SK-N-MC (cell line): Measurements from ENCODE around the gene CLTB.

ENCODE experiments used
- EZH2 ChIP-seq: fragments of 200-600 bp; sonication (generic); IDR thresholded peaks from one replicate; pipeline ENCODE4 v1.6.1; 2017; ENCODE audit warnings: antibody characterized with exemption
- FOXP2 ChIP-seq: optimal IDR thresholded peaks from 2 replicates; pipeline ENCODE3; 2011; ENCODE audit warnings: mild to moderate bottlenecking, moderate library complexity; ENCODE audit not compliant: insufficient read depth; ENCODE audit errors: extremely low read length, control extremely low read depth
- POLR2AphosphoS5 ChIP-seq: IDR thresholded peaks from 2 replicates; pipeline ENCODE4 v1.6.1; 2012; ENCODE audit warnings: mild to moderate bottlenecking, low read depth, low read length, borderline replicate concordance

- TF ChIP-seq EZH2 (no peak), FOXP2 (no peak), POLR2AphosphoS5 (no peak)
Measured at GRCh38 chr5:176432707-176433106, 16.4 kb upstream of the CLTB start.
